SKM-1 (cell line): ENCODE results near the gene ZBTB2.
A peak's percentile ranks its signal among the peaks of the same experiment; 100 is the strongest.
"Not testable (repeated sequence)": the region's sequence is repeated elsewhere in the genome, so short reads cannot be mapped to it uniquely, and the experiment has no call there.

ENCODE experiments used
- DNase-seq: peaks from one replicate; lab custom pipeline; 2025; ENCODE audit not compliant: unreplicated experiment; lab: John Stamatoyannopoulos, UW

The ZBTB2 gene

DNA sequence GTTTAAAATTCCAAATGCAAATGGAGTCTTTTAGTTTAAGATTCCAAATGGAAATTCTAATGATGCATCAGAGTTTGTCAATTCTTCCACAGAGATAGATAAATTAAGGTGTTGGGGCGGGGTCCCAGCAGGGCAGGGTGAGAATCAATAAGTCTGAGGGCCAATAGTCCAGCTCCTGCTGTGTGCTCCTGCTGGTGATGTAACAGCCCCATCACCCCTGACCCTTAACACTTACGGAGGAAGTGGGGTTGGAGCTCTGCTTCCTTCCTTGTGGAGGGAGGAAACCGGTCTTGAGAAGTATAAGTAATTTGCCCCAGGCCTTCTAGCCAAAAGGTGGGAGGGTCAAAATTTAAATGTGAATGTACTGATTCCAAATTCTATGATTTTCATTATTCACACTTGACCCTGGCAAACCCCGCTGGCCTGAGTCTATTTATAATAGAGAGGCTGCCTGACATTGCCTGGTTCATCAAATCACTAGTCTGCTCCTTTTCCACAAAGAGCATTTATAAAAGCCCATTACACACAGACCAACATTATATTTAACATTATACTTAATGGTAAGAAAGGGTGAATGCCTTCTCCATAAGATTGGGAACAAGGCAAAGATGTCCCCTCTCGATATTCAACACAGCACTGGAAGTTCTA lies 17.2 kb downstream of the ZBTB2 start:
- peak; percentile 61 for DNase-seq

DNA sequence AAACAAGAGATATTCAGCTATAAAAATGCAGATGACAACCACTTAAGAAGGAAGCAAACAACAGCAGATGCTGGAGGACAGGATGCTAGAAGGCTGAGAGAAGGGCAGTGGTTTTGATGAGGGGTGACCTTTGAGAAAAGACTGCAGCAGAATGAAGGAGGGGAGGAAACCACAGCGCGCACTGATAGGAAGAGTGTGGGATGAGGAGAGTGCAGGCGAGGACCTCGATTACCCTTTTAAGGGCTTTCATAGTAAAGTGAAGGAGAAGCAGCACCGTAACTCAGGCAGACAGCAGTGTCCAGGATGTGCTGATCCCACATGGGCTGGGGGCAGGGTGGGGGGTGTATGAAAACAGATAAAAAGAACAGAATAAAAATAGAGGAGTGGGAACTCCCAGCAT lies 19.2 kb downstream of the ZBTB2 start:
- no peak for DNase-seq

DNA sequence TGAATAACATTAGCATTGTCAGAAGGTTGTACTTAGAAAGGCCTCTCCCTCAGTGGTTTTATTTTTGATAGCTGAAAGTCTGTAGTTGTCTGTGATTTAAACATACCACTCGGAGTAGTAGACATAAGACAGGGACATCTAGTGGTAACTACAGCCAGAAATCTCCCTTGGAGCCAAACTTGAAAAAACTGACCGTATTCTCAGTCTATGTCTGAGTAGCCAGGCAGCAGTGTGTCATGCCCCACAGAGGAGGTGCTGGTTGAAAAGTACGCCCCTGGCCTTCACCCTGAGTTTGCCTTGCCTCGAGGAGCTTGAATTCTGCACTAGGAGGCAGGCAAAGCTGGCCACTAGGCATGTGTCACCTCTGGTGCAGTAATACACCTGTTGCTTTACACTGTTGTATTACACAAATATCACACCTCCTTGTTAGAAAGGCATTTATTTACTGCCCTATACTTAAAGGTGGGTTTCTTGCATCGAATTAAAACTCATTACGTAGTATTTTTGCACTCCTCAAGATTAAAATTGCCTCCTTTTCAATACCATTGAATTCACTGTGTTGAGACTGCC lies 20.8 kb downstream of the ZBTB2 start:
- no peak for DNase-seq

DNA sequence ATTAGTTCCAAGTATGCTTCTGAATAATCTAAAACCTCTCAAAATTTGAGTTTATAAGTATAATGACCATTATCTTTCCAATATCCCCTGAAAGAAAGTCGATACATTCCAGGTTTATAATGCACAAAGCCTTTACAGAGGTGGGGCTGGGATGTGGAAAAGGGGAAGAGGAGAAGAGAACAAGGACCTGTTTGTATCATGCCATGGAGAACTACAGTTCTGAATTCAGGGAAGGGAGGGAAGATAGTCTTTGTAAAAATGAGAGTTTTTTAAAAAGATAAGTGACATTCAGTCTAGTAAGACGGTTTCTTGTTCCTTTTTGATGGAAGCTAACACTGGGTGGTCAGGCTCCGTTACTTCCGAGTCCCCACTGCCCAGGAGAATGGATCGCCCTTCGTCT lies 26.1 kb downstream of the ZBTB2 start:
- DNase-seq, result no peak

DNA sequence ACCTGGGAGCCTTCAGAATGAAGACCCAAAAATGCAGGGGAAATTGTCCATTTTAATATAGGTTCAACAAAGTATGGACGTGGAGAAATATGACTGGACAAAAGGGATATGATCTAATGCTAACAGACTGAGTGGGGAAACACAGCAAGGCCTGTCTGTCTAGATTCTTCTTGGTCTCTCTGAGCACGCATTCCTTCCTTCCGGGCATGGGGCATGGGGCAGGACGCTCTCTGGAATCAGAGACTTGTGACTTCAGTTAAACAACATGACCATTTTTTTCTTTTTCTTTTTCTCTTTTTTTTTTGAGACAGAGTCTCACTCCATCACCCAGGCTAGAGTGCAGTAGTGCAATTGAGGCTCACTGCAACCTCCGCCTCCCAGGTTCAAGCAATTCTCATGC lies 31.9 kb downstream of the ZBTB2 start:
- no peak for DNase-seq

DNA sequence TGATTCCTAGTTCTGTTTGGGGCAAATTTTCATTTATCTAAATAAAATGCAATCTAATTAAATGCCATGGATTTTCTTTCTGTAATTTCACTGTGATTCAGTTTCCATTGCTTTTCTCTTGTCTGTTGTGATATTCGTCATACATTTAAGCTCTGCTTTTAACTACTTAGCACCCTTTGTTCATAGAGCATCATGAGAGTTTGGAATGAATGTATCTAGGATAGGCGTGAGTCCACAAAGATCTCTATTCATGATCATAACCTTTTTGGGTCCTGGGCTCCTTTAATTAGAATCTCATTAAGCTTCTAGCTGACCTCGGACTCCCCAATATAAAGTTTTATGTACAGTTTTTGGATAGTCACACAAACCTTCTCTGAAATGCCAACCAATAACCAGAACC lies 32.9 kb downstream of the ZBTB2 start:
- DNase-seq, result no peak

DNA sequence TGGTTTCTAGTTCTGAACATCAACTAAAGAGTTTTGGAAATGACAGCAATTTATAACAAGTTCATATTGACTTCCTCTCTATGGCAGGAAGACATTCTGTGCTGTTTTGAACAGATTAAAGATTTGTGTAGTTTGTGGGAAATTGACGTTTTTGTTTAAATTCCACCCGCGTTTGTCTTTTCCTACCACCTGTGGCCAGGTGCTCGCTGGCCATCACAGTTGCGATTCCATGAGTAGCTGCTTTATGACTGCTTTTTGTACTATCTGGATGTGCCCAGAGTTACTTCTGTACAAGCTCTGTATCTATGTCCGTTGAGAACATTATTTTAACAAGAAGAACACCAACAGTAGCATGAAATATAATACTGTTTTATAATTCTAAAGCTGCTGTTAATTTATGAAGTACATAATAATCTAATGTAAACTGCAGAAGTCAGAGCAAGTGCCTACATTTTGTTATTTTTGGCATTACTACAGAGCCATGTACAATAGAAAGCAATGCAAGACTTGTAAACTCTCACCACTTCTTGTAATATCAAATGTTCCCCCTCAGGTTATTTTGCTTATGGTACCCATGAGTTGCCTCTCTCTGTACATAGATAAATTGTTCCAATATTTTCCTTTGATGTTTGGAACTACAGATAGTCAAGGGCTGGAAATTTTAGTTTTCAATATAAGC lies 33.5 kb downstream of the ZBTB2 start:
- DNase-seq, result no peak

DNA sequence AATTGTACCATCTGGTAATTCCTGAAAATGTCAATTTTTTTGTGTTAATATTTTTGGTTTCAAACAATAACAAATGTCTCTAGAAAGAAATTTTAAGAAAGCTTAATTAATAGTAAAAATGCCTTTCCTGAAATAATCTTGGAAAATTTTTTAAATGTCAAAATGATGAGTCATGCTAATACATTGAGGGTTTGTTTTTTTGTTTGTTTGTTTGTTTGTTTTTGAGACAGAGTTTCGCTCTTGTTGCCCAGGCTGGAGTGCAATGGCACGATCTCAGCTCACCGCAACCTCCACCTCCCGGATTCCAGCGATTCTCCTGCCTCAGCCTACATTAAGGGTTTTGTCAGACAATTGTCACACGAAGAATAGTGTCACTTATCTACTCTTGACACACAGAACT lies 34.4 kb downstream of the ZBTB2 start:
- DNase-seq, result not testable (repeated sequence)

DNA sequence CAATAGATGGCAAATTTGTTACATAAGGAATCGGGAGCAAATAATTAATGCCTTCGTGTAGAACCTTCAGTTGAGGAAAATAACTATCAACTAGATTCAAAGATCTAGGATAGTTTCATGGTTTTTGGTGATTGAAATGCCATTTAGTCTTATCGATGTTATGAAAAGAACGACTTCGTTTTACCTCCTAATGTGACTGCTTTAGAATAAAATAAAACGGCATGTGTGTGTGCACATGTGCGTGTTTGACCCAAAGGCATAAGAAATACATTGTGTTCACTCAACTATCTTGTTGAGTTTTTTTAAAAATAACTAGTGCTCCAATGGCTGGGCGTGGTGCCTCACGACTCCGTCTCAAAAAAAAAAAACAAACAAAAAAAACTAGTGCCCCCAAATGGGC lies 37.6 kb downstream of the ZBTB2 start:
- no peak for DNase-seq

DNA sequence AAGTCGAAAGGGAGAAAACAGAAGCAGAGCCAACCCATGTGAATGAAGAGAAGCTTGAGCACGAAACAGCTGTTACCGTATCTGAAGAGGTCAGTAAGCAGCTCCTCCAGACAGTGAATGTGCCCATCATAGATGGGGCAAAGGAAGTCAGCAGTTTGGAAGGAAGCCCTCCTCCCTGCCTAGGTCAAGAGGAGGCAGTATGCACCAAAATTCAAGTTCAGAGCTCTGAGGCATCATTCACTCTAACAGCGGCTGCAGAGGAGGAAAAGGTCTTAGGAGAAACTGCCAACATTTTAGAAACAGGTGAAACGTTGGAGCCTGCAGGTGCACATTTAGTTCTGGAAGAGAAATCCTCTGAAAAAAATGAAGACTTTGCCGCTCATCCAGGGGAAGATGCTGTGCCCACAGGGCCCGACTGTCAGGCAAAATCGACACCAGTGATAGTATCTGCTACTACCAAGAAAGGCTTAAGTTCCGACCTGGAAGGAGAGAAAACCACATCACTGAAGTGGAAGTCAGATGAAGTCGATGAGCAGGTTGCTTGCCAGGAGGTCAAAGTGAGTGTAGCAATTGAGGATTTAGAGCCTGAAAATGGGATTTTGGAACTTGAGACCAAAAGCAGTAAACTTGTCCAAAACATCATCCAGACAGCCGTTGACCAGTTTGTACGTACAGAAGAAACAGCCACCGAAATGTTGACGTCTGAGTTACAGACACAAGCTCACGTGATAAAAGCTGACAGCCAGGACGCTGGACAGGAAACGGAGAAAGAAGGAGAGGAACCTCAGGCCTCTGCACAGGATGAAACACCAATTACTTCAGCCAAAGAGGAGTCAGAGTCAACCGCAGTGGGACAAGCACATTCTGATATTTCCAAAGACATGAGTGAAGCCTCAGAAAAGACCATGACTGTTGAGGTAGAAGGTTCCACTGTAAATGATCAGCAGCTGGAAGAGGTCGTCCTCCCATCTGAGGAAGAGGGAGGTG lies 38.7 kb downstream of the ZBTB2 start:
- DNase-seq, result no peak

DNA sequence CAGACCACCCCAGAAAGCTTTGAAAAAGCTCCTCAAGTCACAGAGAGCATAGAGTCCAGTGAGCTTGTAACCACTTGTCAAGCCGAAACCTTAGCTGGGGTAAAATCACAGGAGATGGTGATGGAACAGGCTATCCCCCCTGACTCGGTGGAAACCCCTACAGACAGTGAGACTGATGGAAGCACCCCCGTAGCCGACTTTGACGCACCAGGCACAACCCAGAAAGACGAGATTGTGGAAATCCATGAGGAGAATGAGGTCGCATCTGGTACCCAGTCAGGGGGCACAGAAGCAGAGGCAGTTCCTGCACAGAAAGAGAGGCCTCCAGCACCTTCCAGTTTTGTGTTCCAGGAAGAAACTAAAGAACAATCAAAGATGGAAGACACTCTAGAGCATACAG lies 39.6 kb downstream of the ZBTB2 start:
- no peak for DNase-seq

DNA sequence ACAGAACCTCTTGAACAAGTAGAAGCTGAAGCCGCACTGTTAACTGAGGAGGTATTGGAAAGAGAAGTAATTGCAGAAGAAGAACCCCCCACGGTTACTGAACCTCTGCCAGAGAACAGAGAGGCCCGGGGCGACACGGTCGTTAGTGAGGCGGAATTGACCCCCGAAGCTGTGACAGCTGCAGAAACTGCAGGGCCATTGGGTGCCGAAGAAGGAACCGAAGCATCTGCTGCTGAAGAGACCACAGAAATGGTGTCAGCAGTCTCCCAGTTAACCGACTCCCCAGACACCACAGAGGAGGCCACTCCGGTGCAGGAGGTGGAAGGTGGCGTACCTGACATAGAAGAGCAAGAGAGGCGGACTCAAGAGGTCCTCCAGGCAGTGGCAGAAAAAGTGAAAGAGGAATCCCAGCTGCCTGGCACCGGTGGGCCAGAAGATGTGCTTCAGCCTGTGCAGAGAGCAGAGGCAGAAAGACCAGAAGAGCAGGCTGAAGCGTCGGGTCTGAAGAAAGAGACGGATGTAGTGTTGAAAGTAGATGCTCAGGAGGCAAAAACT lies 40.1 kb downstream of the ZBTB2 start:
- DNase-seq, result no peak

DNA sequence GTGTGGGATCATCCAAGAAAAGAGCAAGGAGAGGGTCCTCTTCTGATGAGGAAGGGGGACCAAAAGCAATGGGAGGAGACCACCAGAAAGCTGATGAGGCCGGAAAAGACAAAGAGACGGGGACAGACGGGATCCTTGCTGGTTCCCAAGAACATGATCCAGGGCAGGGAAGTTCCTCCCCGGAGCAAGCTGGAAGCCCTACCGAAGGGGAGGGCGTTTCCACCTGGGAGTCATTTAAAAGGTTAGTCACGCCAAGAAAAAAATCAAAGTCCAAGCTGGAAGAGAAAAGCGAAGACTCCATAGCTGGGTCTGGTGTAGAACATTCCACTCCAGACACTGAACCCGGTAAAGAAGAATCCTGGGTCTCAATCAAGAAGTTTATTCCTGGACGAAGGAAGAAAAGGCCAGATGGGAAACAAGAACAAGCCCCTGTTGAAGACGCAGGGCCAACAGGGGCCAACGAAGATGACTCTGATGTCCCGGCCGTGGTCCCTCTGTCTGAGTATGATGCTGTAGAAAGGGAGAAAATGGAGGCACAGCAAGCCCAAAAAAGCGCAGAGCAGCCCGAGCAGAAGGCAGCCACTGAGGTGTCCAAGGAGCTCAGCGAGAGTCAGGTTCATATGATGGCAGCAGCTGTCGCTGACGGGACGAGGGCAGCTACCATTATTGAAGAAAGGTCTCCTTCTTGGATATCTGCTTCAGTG lies 40.8 kb downstream of the ZBTB2 start:
- no peak for DNase-seq

DNA sequence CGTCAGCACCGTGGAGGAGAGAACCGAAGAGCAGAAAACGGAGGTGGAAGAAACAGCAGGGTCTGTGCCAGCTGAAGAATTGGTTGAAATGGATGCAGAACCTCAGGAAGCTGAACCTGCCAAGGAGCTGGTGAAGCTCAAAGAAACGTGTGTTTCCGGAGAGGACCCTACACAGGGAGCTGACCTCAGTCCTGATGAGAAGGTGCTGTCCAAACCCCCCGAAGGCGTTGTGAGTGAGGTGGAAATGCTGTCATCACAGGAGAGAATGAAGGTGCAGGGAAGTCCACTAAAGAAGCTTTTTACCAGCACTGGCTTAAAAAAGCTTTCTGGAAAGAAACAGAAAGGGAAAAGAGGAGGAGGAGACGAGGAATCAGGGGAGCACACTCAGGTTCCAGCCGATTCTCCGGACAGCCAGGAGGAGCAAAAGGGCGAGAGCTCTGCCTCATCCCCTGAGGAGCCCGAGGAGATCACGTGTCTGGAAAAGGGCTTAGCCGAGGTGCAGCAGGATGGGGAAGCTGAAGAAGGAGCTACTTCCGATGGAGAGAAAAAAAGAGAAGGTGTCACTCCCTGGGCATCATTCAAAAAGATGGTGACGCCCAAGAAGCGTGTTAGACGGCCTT lies 41.6 kb downstream of the ZBTB2 start:
- peak; percentile 98 for DNase-seq

DNA sequence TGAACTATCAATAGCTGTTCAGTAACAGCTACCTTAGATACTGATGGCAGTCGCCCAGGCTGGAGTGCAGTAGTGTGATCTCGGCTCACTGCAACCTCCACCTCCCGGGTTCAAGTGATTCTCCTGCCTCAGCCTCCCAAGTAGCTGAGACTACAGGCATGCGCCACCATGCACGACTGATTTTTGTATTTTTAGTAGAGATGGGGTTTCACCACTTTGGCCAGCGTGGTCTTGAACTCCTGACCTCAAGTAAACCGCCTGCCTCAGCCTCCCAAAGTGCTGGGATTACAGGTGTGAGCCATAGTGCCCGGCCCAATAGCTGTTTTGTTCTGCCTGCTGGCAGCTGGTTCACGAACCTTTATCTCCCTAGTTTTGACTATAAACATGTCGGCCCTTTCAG lies 48.6 kb downstream of the ZBTB2 start:
- not testable (repeated sequence) for DNase-seq

DNA sequence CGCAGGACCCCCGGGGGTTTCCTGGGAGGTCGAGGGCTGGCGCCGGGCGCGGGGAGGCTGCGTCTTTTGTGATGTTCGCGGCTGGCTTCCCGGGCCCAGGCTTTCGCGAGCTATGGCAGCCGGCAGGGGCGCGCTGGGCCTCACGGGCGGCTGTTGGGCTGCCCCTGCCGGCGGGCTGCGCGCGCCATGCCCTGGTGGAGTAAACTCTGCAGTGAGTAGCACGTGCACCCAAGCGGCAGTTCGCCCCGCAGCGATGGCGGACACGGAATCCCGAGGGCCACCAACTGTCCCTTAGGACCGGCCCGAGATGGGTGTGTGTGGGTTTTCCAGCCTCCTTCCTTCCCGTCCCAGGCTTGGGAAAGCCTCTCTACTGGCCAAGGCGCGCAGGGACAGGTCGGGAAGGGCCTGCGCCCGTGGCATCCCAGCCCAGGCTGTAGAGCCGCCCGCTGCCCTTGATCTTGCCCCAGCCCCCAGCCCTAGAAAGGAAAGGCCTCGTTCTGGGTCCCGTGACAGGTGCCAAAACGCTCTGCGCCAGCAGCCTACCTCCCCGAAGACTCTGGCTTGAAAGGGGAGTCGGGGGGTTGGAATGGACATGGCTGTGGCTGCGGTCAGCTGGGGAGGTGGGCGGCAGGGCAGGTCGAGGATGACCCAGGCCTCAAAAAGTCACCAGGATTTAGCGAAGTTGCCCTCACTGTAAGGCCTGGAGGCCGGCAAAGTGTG lies 49.7 kb downstream of the ZBTB2 start:
- no peak for DNase-seq

DNA sequence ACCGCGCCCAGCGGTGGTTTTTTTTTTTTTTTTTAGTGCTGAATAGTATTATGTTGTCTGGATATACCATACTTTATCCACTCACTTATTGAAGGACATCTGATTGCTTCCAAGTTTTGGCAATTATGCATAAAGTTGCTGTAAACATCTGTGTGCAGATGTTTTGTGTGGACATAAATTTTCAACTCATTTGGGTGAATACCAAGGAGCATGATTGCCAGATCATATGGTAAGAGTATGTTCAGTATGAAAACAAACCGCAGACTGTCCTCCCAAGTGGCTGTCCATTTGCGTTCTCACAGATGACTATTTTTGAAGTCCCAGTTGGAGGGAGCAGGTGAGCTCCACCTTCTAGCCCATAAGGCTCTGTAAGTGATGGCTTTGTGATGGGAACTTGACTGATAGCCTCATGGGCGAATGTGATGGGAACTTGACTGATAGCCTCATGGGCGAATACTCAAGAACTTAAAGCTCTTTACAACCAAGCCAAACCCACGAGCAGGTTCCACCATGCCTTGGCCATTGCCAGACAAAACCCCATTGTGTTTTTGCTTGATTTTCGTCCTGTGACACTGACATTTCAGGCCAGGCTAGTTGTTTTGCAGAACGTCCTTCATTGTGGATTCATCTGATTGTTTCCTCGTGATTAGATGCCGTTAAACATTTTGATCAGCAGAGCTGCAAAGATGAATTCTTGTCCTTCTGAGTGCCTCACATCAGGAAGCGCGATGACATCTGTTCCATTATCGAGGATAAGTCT lies 51.0 kb downstream of the ZBTB2 start:
- no peak for DNase-seq

DNA sequence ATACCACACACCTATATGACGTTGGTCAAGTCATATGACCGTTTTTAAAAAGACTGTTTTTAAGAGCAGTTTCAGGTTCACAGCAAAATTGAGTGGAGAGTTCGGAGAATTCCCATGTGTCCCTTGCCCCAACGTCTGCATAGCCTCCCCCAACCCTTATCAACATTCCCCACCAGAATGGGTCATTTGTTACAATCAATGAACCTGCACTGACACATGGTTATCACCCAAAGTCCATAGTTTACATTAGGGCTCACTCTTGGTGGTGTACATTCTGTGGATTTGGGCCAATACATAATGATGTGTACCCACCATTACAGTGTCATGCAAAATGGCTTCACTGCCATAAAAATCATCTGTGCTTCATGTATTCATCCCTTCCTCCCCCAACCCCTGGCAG lies 52.0 kb downstream of the ZBTB2 start:
- DNase-seq, result no peak
